ENCODE results near the gene NRIP3.

NRIP3 gene

GRCh38 chr11:9003573-9004182 is at the start of gene NRIP3:
Gene NRIP3, minus strand, starts transcription at chr11:9004001. Its CDS starts 66 bp downstream, at chr11:9003935.
- no peaks in the 10 kb centered on the region for H3K9me3 ChIP-seq (ENCODE audit: control insufficient read depth, insufficient read depth, low read length)

GRCh38 chr11:9052316-9052715 is 48.5 kb upstream of the NRIP3 start:
- Histone ChIP-seq H3K4me3 (ENCODE audit: low read depth, low read length) (no peak overlapping the region), H3K27ac (ENCODE audit: low read depth, low read length) (no peak overlapping the region), H3K9ac (ENCODE audit: low read depth, low read length) (no peak overlapping the region), H3K27me3 (ENCODE audit: control insufficient read depth, insufficient read depth, low read length) (no peaks in the 10 kb centered on the region), H3K4me1 (ENCODE audit: control insufficient read depth, insufficient read depth, low read length) (peaks cover 2% of the 10 kb centered on the region; the same call in 1 of the 2 replicates), H3K36me3 (ENCODE audit: control insufficient read depth, insufficient read depth, low read length) (no peaks in the 10 kb centered on the region), H3K9me3 (ENCODE audit: control insufficient read depth, insufficient read depth, low read length) (no peaks in the 10 kb centered on the region)

More at GRCh38 chr11:9003573-9004182, at the start of gene NRIP3:
- no peaks in the 10 kb centered on the region for H3K36me3 ChIP-seq (ENCODE audit: control insufficient read depth, insufficient read depth, low read length)
- H3K27me3 ChIP-seq (ENCODE audit: control insufficient read depth, insufficient read depth, low read length), result peaks cover 65% of the 10 kb centered on the region
- H3K9ac ChIP-seq (ENCODE audit: low read depth, low read length), result no peak within 1 kb of the TSS
- peaks cover 6% of the 10 kb centered on the region; the same call in 1 of the 2 replicates for H3K4me1 ChIP-seq (ENCODE audit: control insufficient read depth, insufficient read depth, low read length)
- H3K27ac ChIP-seq (ENCODE audit: low read depth, low read length), result no peak within 1 kb of the TSS
- H3K4me3 ChIP-seq (ENCODE audit: low read depth, low read length), result peak within 1 kb of the TSS; percentile 69

GRCh38 chr11:9049959-9050358 is 46.2 kb upstream of the NRIP3 start:
- Histone ChIP-seq H3K36me3 (ENCODE audit: control insufficient read depth, insufficient read depth, low read length) (no peaks in the 10 kb centered on the region), H3K4me1 (ENCODE audit: control insufficient read depth, insufficient read depth, low read length) (peaks cover 14% of the 10 kb centered on the region; the same call in 1 of the 2 replicates), H3K4me3 (ENCODE audit: low read depth, low read length) (no peak overlapping the region), H3K27me3 (ENCODE audit: control insufficient read depth, insufficient read depth, low read length) (no peaks in the 10 kb centered on the region), H3K27ac (ENCODE audit: low read depth, low read length) (no peak overlapping the region), H3K9me3 (ENCODE audit: control insufficient read depth, insufficient read depth, low read length) (no peaks in the 10 kb centered on the region), H3K9ac (ENCODE audit: low read depth, low read length) (no peak overlapping the region)

GRCh38 chr11:9047964-9048523 is 44.2 kb upstream of the NRIP3 start:
- Histone ChIP-seq H3K9me3 (ENCODE audit: control insufficient read depth, insufficient read depth, low read length) (no peaks in the 10 kb centered on the region), H3K4me3 (ENCODE audit: low read depth, low read length) (no peak overlapping the region), H3K9ac (ENCODE audit: low read depth, low read length) (no peak overlapping the region), H3K4me1 (ENCODE audit: control insufficient read depth, insufficient read depth, low read length) (peaks cover 14% of the 10 kb centered on the region; the same call in 1 of the 2 replicates), H3K36me3 (ENCODE audit: control insufficient read depth, insufficient read depth, low read length) (no peaks in the 10 kb centered on the region), H3K27ac (ENCODE audit: low read depth, low read length) (no peak overlapping the region), H3K27me3 (ENCODE audit: control insufficient read depth, insufficient read depth, low read length) (no peaks in the 10 kb centered on the region)

GRCh38 chr11:9046481-9046880 is 42.7 kb upstream of the NRIP3 start:
- Histone ChIP-seq H3K9ac (ENCODE audit: low read depth, low read length) (no peak overlapping the region), H3K27me3 (ENCODE audit: control insufficient read depth, insufficient read depth, low read length) (no peaks in the 10 kb centered on the region), H3K4me3 (ENCODE audit: low read depth, low read length) (no peak overlapping the region), H3K9me3 (ENCODE audit: control insufficient read depth, insufficient read depth, low read length) (no peaks in the 10 kb centered on the region), H3K4me1 (ENCODE audit: control insufficient read depth, insufficient read depth, low read length) (peaks cover 14% of the 10 kb centered on the region; the same call in 1 of the 2 replicates), H3K27ac (ENCODE audit: low read depth, low read length) (no peak overlapping the region), H3K36me3 (ENCODE audit: control insufficient read depth, insufficient read depth, low read length) (no peaks in the 10 kb centered on the region)

GRCh38 chr11:9042488-9042887 is 38.7 kb upstream of the NRIP3 start:
- Histone ChIP-seq H3K9me3 (ENCODE audit: control insufficient read depth, insufficient read depth, low read length) (no peaks in the 10 kb centered on the region), H3K4me1 (ENCODE audit: control insufficient read depth, insufficient read depth, low read length) (peaks cover 18% of the 10 kb centered on the region), H3K36me3 (ENCODE audit: control insufficient read depth, insufficient read depth, low read length) (no peaks in the 10 kb centered on the region), H3K9ac (ENCODE audit: low read depth, low read length) (no peak overlapping the region), H3K27ac (ENCODE audit: low read depth, low read length) (no peak overlapping the region), H3K27me3 (ENCODE audit: control insufficient read depth, insufficient read depth, low read length) (no peaks in the 10 kb centered on the region), H3K4me3 (ENCODE audit: low read depth, low read length) (no peak overlapping the region)

- Histone ChIP-seq H3K9me3 (ENCODE audit: control insufficient read depth, insufficient read depth, low read length) (no peaks in the 10 kb centered on the region), H3K27ac (ENCODE audit: low read depth, low read length) (no peak overlapping the region), H3K4me3 (ENCODE audit: low read depth, low read length) (no peak overlapping the region), H3K27me3 (ENCODE audit: control insufficient read depth, insufficient read depth, low read length) (no peaks in the 10 kb centered on the region), H3K36me3 (ENCODE audit: control insufficient read depth, insufficient read depth, low read length) (no peaks in the 10 kb centered on the region), H3K4me1 (ENCODE audit: control insufficient read depth, insufficient read depth, low read length) (peaks cover 18% of the 10 kb centered on the region), H3K9ac (ENCODE audit: low read depth, low read length) (no peak overlapping the region)
Measured at GRCh38 chr11:9041747-9042146, 37.9 kb upstream of the NRIP3 start.

GRCh38 chr11:9040410-9040809 is 36.6 kb upstream of the NRIP3 start:
- Histone ChIP-seq H3K9me3 (ENCODE audit: control insufficient read depth, insufficient read depth, low read length) (no peaks in the 10 kb centered on the region), H3K9ac (ENCODE audit: low read depth, low read length) (no peak overlapping the region), H3K27ac (ENCODE audit: low read depth, low read length) (no peak overlapping the region), H3K4me1 (ENCODE audit: control insufficient read depth, insufficient read depth, low read length) (peaks cover 15% of the 10 kb centered on the region), H3K36me3 (ENCODE audit: control insufficient read depth, insufficient read depth, low read length) (no peaks in the 10 kb centered on the region), H3K27me3 (ENCODE audit: control insufficient read depth, insufficient read depth, low read length) (no peaks in the 10 kb centered on the region), H3K4me3 (ENCODE audit: low read depth, low read length) (no peak overlapping the region)

GRCh38 chr11:9039863-9040262 is 36.1 kb upstream of the NRIP3 start:
- H3K27me3 ChIP-seq (ENCODE audit: control insufficient read depth, insufficient read depth, low read length), result no peaks in the 10 kb centered on the region
- H3K27ac ChIP-seq (ENCODE audit: low read depth, low read length), result no peak overlapping the region
- peaks cover 15% of the 10 kb centered on the region for H3K4me1 ChIP-seq (ENCODE audit: control insufficient read depth, insufficient read depth, low read length)
- H3K9me3 ChIP-seq (ENCODE audit: control insufficient read depth, insufficient read depth, low read length), result no peaks in the 10 kb centered on the region
- no peak overlapping the region for H3K9ac ChIP-seq (ENCODE audit: low read depth, low read length)
- H3K4me3 ChIP-seq (ENCODE audit: low read depth, low read length), result no peak overlapping the region
- H3K36me3 ChIP-seq (ENCODE audit: control insufficient read depth, insufficient read depth, low read length), result no peaks in the 10 kb centered on the region

GRCh38 chr11:9039198-9039597 is 35.4 kb upstream of the NRIP3 start:
- H3K27ac ChIP-seq (ENCODE audit: low read depth, low read length), result no peak overlapping the region
- no peak overlapping the region for H3K4me3 ChIP-seq (ENCODE audit: low read depth, low read length)
- no peaks in the 10 kb centered on the region for H3K36me3 ChIP-seq (ENCODE audit: control insufficient read depth, insufficient read depth, low read length)
- H3K9me3 ChIP-seq (ENCODE audit: control insufficient read depth, insufficient read depth, low read length), result no peaks in the 10 kb centered on the region
- no peak overlapping the region for H3K9ac ChIP-seq (ENCODE audit: low read depth, low read length)
- H3K27me3 ChIP-seq (ENCODE audit: control insufficient read depth, insufficient read depth, low read length), result no peaks in the 10 kb centered on the region
- H3K4me1 ChIP-seq (ENCODE audit: control insufficient read depth, insufficient read depth, low read length), result peaks cover 15% of the 10 kb centered on the region

GRCh38 chr11:9038541-9038940 is 34.7 kb upstream of the NRIP3 start:
- no peak overlapping the region for H3K9ac ChIP-seq (ENCODE audit: low read depth, low read length)
- H3K4me1 ChIP-seq (ENCODE audit: control insufficient read depth, insufficient read depth, low read length), result peaks cover 15% of the 10 kb centered on the region
- H3K27ac ChIP-seq (ENCODE audit: low read depth, low read length), result no peak overlapping the region
- no peak overlapping the region for H3K4me3 ChIP-seq (ENCODE audit: low read depth, low read length)
- no peaks in the 10 kb centered on the region for H3K36me3 ChIP-seq (ENCODE audit: control insufficient read depth, insufficient read depth, low read length)
- no peaks in the 10 kb centered on the region for H3K27me3 ChIP-seq (ENCODE audit: control insufficient read depth, insufficient read depth, low read length)
- no peaks in the 10 kb centered on the region for H3K9me3 ChIP-seq (ENCODE audit: control insufficient read depth, insufficient read depth, low read length)
